Liver (tissue), 9 donors: Measurements from ENCODE around the gene CREBBP. TPM values are rescaled to one million over a fixed set of nuclear protein-coding genes. Genes with fewer than 3 reads are reported as not detected.

Experiments used
- DNase-seq: peaks from one replicate; pipeline ENCODE4 v3.0.0-alpha.2; 2017; ENCODE audit warnings: low spot score
- H3K27ac ChIP-seq, 2 donors: one replicate each; pipeline ENCODE4 v1.7.0; 2013; ENCODE audit warnings: inconsistent platforms in 2 of 2, low read length in 2 of 2, control low read depth in 1 of 2, low read depth in 1 of 2, mild to moderate bottlenecking in 1 of 2
- H3K27me3 ChIP-seq, 4 donors: one replicate each; pipeline versions ENCODE4 v1.6.1 to v1.7.0; 2013; ENCODE audit warnings: low read length in 3 of 4, inconsistent platforms in 1 of 4, mild to moderate bottlenecking in 1 of 4, moderate library complexity in 1 of 4; ENCODE audit not compliant: control insufficient read depth in 4 of 4, insufficient read depth in 4 of 4
- H3K36me3 ChIP-seq, 4 donors: one replicate each; pipeline versions ENCODE4 v1.6.1 to v1.7.0; 2013; ENCODE audit warnings: low read length in 3 of 4, mild to moderate bottlenecking in 3 of 4, low read depth in 1 of 4, moderate library complexity in 1 of 4; ENCODE audit not compliant: control insufficient read depth in 4 of 4, insufficient read depth in 3 of 4
- H3K4me1 ChIP-seq, 4 donors: one replicate each; pipeline versions ENCODE4 v1.6.1 to v1.7.0; 2013; ENCODE audit warnings: low read length in 3 of 4, mild to moderate bottlenecking in 3 of 4, moderate library complexity in 1 of 4; ENCODE audit not compliant: control insufficient read depth in 4 of 4, insufficient read depth in 4 of 4
- H3K4me3 ChIP-seq, 3 donors: one replicate each; pipeline versions ENCODE4 v1.6.1 to v1.7.0; 2013; ENCODE audit warnings: low read length in 3 of 3, control low read depth in 1 of 3, low read depth in 1 of 3, mild to moderate bottlenecking in 1 of 3
- H3K9ac ChIP-seq, 2 donors: one replicate each; pipeline ENCODE4 v1.7.0; 2013; ENCODE audit warnings: low read length in 2 of 2, mild to moderate bottlenecking in 2 of 2, moderate library complexity in 2 of 2, control low read depth in 1 of 2, low read depth in 1 of 2
- H3K9me3 ChIP-seq, 4 donors: one replicate each; pipeline versions ENCODE4 v1.6.1 to v1.7.0; 2013; ENCODE audit warnings: low read length in 3 of 4; ENCODE audit not compliant: control insufficient read depth in 4 of 4
- FOXA1 ChIP-seq: IDR thresholded peaks from 2 replicates; pipeline ENCODE4 v1.6.1; 2016; ENCODE audit warnings: antibody characterized with exemption
- FOXA2 ChIP-seq: IDR thresholded peaks from 2 replicates; pipeline ENCODE4 v1.6.1; 2016; ENCODE audit warnings: antibody characterized with exemption
- GABPA ChIP-seq, 2 donors: IDR thresholded peaks in 1 of 2; conservative IDR thresholded peaks in 1 of 2; 2 replicates each; pipeline ENCODE4 v1.6.1; 2016; ENCODE audit warnings: antibody characterized with exemption in 2 of 2, mild to moderate bottlenecking in 1 of 2, moderate library complexity in 1 of 2
- HNF4A ChIP-seq, 2 donors: conservative IDR thresholded peaks; 2 replicates each; pipeline ENCODE4 v1.6.1; 2016; ENCODE audit warnings: antibody characterized with exemption in 2 of 2, mild to moderate bottlenecking in 2 of 2
- NR2F2 ChIP-seq: IDR thresholded peaks from 2 replicates; pipeline ENCODE4 v1.6.1; 2016; ENCODE audit warnings: antibody characterized with exemption
- RAD21 ChIP-seq, 2 donors: IDR thresholded peaks; 2 replicates each; pipeline ENCODE4 v1.6.1; 2016; ENCODE audit warnings: antibody characterized with exemption in 2 of 2, mild to moderate bottlenecking in 2 of 2
- RXRA ChIP-seq, 2 donors: IDR thresholded peaks; 2 replicates each; pipeline ENCODE4 v1.6.1; 2017 to 2018; ENCODE audit warnings: antibody characterized with exemption in 2 of 2, mild to moderate bottlenecking in 1 of 2
- SP1 ChIP-seq: IDR thresholded peaks from 2 replicates; pipeline ENCODE4 v1.6.1; 2018; ENCODE audit warnings: antibody characterized with exemption, mild to moderate bottlenecking
- TAF1 ChIP-seq: conservative IDR thresholded peaks from 2 replicates; pipeline ENCODE4 v1.6.1; 2016; ENCODE audit warnings: antibody characterized with exemption, mild to moderate bottlenecking
- YY1 ChIP-seq: IDR thresholded peaks from 2 replicates; pipeline ENCODE4 v1.6.1; 2016; ENCODE audit warnings: antibody characterized with exemption, mild to moderate bottlenecking
- WGBS: extraction: QIAGEN DNeasy Blood & Tissue Kit; methylation state at CpG from one replicate; pipeline ENCODE4 v1.1.7; 2013; 5-methylcytosine and 5-hydroxymethylcytosine counted together
- polyA plus RNA-seq, 2 donors: library from polyadenylated mRNA; stranded (reverse) in 1 of 2; unstranded in 1 of 2; fragments of 200-250 nt in 1 of 2; fragments of >200 nt in 1 of 2; fragmentation: Nextera tagmentation in 1 of 2; extraction: Ambion mirVana in 1 of 2; gene quantifications; one replicate each; pipeline versions ENCODE4 v1.2.1 to v1.2.3, GENCODE V29; 2013 to 2015
- total RNA-seq, 2 donors: library from RNA; depleted of rRNA; stranded (reverse); fragments of >200 nt; gene quantifications; one replicate each; pipeline ENCODE4 v1.2.3, GENCODE V29; 2014
- TF ChIP-seq, protein P1 (sequence below): fragments of 150-350 bp; IDR thresholded peaks from 2 replicates; pipeline ENCODE4 v1.5.1; 2017; ENCODE audit warnings: improper control_type of control experiment, low read depth, low read length; ENCODE audit not compliant: missing input control
- TF ChIP-seq, protein P2 (sequence below): IDR thresholded peaks from 2 replicates; pipeline ENCODE4 v1.6.1; 2016; ENCODE audit warnings: antibody characterized with exemption
- TF ChIP-seq, protein P3 (sequence below): IDR thresholded peaks from 2 replicates; pipeline ENCODE4 v1.6.1; 2016; ENCODE audit warnings: antibody characterized with exemption, mild to moderate bottlenecking
- TF ChIP-seq, protein P4 (sequence below): IDR thresholded peaks from 2 replicates; pipeline ENCODE4 v1.6.1; 2016; ENCODE audit warnings: antibody characterized with exemption
- donor health status: healthy.
- donor health status: healthy.
- donor health status: healthy.
- donor health status: healthy.
- donor health status: healthy.

CREBBP gene
- total and polyA plus RNA-seq, 4 donors, result 7.0 to 25.8 (median 19.5) TPM

DNA sequence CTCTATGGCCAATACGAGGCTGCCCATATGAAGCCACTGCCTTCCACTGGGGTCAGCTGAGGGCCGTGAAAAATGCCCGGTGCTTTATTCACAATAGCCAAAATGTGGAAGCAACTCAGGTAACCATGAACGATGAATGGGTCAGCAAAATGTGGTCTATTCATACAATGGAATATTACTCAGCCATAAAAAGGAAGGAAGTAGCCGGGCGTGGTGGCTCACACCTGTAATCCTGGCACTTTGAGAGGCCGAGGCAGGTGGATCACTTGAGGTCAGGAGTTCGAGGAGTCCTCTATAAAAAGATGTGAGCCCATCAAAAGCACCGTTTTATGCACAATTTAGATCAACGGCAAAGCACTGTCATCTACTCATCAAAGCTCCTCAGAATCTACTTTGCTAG, 158.0 kb downstream of the CREBBP start (continued):
- no peak for TF ChIP-seq RXRA (IDR thresholded peaks at IDR 0.05)
- TF ChIP-seq TAF1, result no peak
- no peak for TF ChIP-seq FOXA2

DNA sequence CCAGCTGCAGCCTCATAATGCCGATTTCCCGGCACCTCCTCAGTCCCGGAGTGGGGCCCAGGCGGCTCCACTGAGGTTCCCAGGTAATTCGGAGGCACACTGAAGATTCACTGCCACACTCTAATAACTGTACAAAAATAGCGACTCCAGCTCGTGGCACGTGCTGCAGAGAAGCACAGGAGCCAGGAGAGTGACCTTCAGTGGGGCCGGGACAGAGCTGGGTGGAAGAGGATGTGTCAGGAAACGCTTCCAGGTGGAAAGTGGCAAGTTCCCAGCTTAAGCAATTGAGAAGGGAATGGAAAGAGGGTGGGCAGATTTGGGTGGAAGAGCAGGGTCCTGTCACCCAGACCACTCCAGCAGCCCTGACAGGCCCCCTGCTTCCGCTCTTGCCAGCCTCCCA, 160.1 kb downstream of the CREBBP start:
- no peak overlapping the region for H3K27ac ChIP-seq
- no peaks in the 10 kb centered on the region for H3K36me3 ChIP-seq
- no peak for TF ChIP-seq TAF1
- TF ChIP-seq, protein P1, sequence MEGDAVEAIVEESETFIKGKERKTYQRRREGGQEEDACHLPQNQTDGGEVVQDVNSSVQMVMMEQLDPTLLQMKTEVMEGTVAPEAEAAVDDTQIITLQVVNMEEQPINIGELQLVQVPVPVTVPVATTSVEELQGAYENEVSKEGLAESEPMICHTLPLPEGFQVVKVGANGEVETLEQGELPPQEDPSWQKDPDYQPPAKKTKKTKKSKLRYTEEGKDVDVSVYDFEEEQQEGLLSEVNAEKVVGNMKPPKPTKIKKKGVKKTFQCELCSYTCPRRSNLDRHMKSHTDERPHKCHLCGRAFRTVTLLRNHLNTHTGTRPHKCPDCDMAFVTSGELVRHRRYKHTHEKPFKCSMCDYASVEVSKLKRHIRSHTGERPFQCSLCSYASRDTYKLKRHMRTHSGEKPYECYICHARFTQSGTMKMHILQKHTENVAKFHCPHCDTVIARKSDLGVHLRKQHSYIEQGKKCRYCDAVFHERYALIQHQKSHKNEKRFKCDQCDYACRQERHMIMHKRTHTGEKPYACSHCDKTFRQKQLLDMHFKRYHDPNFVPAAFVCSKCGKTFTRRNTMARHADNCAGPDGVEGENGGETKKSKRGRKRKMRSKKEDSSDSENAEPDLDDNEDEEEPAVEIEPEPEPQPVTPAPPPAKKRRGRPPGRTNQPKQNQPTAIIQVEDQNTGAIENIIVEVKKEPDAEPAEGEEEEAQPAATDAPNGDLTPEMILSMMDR, result no peak
- no peak for TF ChIP-seq HNF4A (conservative IDR thresholded peaks at IDR 0.05)
- H3K4me1 ChIP-seq, result peaks cover 0 to 15% (median 5%) of the 10 kb centered on the region in 4 donors
- H3K4me3 ChIP-seq, result no peak overlapping the region
- no peaks in the 10 kb centered on the region for H3K9me3 ChIP-seq
- no peaks in the 10 kb centered on the region for H3K27me3 ChIP-seq
- H3K9ac ChIP-seq, result no peak overlapping the region
- no peak for DNase-seq
- 75% methylated on average over 11 of the region's 11 CpGs for WGBS

DNA sequence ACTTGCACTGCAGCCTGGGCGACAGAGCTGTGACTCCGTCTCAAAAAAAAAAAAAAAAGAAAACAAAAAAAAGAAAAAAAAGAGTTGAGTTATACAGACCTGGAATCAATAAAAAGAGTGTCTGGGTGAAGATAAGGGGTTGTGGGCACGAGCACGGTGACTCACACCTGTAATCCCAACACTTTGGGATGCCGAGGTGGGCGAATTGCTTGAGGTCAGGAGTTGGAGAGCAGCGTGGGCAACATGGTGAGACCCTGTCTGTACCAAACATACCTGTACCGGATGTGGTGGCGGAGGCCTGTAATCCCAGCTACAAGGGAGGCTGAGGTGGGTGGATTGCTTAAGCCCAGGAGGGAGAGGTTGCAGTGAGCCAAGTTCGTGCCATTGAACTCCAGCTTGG, 161.9 kb downstream of the CREBBP start:
- Histone ChIP-seq H3K9me3 (no peaks in the 10 kb centered on the region), H3K27me3 (no peaks in the 10 kb centered on the region), H3K4me3 (no peak overlapping the region), H3K9ac (no peak overlapping the region), H3K36me3 (peaks cover 0 to 2% (median 0%) of the 10 kb centered on the region in 4 donors), H3K27ac (no peak overlapping the region), H3K4me1 (peaks cover 0 to 15% (median 10%) of the 10 kb centered on the region in 4 donors)
- DNase-seq, result no peak
- TF ChIP-seq RAD21 (IDR thresholded peaks at IDR 0.05) (no peak), YY1 (no peak), SP1 (no peak), FOXA1 (no peak), GABPA (IDR thresholded peaks at IDR 0.05 in 1 of 2, conservative IDR thresholded peaks at IDR 0.05 in 1 of 2) (no peak), NR2F2 (no peak), HNF4A (conservative IDR thresholded peaks at IDR 0.05) (no peak), TAF1 (no peak), RXRA (IDR thresholded peaks at IDR 0.05) (no peak), FOXA2 (no peak)
- TF ChIP-seq, protein P1, result no peak
- TF ChIP-seq, protein P2, sequence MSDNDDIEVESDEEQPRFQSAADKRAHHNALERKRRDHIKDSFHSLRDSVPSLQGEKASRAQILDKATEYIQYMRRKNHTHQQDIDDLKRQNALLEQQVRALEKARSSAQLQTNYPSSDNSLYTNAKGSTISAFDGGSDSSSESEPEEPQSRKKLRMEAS, result no peak
- TF ChIP-seq, protein P3, sequence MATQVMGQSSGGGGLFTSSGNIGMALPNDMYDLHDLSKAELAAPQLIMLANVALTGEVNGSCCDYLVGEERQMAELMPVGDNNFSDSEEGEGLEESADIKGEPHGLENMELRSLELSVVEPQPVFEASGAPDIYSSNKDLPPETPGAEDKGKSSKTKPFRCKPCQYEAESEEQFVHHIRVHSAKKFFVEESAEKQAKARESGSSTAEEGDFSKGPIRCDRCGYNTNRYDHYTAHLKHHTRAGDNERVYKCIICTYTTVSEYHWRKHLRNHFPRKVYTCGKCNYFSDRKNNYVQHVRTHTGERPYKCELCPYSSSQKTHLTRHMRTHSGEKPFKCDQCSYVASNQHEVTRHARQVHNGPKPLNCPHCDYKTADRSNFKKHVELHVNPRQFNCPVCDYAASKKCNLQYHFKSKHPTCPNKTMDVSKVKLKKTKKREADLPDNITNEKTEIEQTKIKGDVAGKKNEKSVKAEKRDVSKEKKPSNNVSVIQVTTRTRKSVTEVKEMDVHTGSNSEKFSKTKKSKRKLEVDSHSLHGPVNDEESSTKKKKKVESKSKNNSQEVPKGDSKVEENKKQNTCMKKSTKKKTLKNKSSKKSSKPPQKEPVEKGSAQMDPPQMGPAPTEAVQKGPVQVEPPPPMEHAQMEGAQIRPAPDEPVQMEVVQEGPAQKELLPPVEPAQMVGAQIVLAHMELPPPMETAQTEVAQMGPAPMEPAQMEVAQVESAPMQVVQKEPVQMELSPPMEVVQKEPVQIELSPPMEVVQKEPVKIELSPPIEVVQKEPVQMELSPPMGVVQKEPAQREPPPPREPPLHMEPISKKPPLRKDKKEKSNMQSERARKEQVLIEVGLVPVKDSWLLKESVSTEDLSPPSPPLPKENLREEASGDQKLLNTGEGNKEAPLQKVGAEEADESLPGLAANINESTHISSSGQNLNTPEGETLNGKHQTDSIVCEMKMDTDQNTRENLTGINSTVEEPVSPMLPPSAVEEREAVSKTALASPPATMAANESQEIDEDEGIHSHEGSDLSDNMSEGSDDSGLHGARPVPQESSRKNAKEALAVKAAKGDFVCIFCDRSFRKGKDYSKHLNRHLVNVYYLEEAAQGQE, result no peak
- TF ChIP-seq, protein P4, sequence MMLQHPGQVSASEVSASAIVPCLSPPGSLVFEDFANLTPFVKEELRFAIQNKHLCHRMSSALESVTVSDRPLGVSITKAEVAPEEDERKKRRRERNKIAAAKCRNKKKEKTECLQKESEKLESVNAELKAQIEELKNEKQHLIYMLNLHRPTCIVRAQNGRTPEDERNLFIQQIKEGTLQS, result no peak
- 90% methylated on average over 10 of the region's 10 CpGs for WGBS
